Kidney epithelial cell (primary cell): ENCODE data around the gene CHDH. TPM values are rescaled to one million over a fixed set of nuclear protein-coding genes. Genes with fewer than 3 reads are reported as not detected.

ENCODE experiments used
- DNase-seq: peaks from one replicate; pipeline ENCODE4 v3.0.0-alpha.2; 2010; ENCODE audit warnings: low read depth
- H3K27me3 ChIP-seq: 2 replicates; pipeline ENCODE4 v1.6.0; 2011; ENCODE audit warnings: low read length; ENCODE audit not compliant: control insufficient read depth, insufficient read depth
- H3K36me3 ChIP-seq: 2 replicates; pipeline ENCODE4 v1.5.1; 2011; ENCODE audit warnings: low read length; ENCODE audit not compliant: control insufficient read depth, insufficient read depth
- H3K4me3 ChIP-seq: 2 replicates; pipeline ENCODE4 v1.5.1; 2011; ENCODE audit warnings: low read depth, mild to moderate bottlenecking, control low read depth, low read length
- CTCF ChIP-seq: IDR thresholded peaks from 2 replicates; pipeline ENCODE4 v1.5.1; 2011; ENCODE audit warnings: mild to moderate bottlenecking, moderate library complexity, low read length, control low read depth, inconsistent platforms; ENCODE audit not compliant: insufficient read depth, poor library complexity, severe bottlenecking
- total RNA-seq: library from RNA; depleted of rRNA; stranded (reverse); fragments of >200 nt; gene quantifications from 2 replicates; pipeline ENCODE4 v1.2.3, GENCODE V29; 2015

Gene CHDH
- total RNA-seq, 1 donor from 2014 or later, result 3.3 TPM

GRCh38 chr3:53820756-53821580 lies 25.3 kb downstream of the CHDH start:
- no peaks in the 10 kb centered on the region for H3K36me3 ChIP-seq
- TF ChIP-seq CTCF, result no peak
- no peaks in the 10 kb centered on the region for H3K27me3 ChIP-seq
- H3K4me3 ChIP-seq, result no peak overlapping the region
- DNase-seq, result no peak

- Histone ChIP-seq H3K27me3 (no peaks in the 10 kb centered on the region), H3K4me3 (no peak overlapping the region), H3K36me3 (no peaks in the 10 kb centered on the region)
- DNase-seq, result no peak
- TF ChIP-seq CTCF, result no peak
Measured at GRCh38 chr3:53820084-53820483, 26.1 kb downstream of the CHDH start.

GRCh38 chr3:53819163-53819868 lies 26.9 kb downstream of the CHDH start:
- Histone ChIP-seq H3K27me3 (no peaks in the 10 kb centered on the region), H3K4me3 (no peak overlapping the region), H3K36me3 (no peaks in the 10 kb centered on the region)
- no peak for DNase-seq
- no peak for TF ChIP-seq CTCF

GRCh38 chr3:53818221-53819162 lies 27.7 kb downstream of the CHDH start:
- no peak for DNase-seq
- Histone ChIP-seq H3K4me3 (no peak overlapping the region), H3K36me3 (no peaks in the 10 kb centered on the region), H3K27me3 (no peaks in the 10 kb centered on the region)
- no peak for TF ChIP-seq CTCF

GRCh38 chr3:53817809-53818208 lies 28.4 kb downstream of the CHDH start:
- no peak for TF ChIP-seq CTCF
- no peaks in the 10 kb centered on the region for H3K27me3 ChIP-seq
- no peaks in the 10 kb centered on the region for H3K36me3 ChIP-seq
- no peak for DNase-seq
- no peak overlapping the region for H3K4me3 ChIP-seq
